ENCODE results near the gene GRID1.
"Not testable (repeated sequence)": the region's sequence is repeated elsewhere in the genome, so short reads cannot be mapped to it uniquely, and the experiment has no call there.

GRID1 gene

DNA sequence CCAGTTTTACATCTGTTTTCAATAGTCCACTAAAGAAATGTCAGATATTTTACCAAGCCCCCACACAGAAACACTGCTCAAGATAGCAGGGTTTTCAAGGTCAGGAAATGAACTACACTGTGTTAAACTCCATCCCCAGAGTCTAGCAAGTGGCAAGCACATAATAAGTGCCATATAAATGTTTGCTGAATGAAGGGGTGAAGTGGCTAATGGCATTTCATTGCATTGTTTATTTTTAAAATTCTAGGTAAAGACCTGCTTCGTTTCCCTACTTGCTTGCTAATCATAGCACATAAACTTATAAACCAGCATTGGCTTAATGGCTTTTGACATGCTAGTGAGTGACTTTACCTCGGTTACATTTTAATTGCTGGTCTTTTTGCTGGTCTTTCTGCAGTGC lies 322.6 kb downstream of the GRID1 start:
- no peak for DNase-seq (ENCODE audit: low read depth, low spot score)

DNA sequence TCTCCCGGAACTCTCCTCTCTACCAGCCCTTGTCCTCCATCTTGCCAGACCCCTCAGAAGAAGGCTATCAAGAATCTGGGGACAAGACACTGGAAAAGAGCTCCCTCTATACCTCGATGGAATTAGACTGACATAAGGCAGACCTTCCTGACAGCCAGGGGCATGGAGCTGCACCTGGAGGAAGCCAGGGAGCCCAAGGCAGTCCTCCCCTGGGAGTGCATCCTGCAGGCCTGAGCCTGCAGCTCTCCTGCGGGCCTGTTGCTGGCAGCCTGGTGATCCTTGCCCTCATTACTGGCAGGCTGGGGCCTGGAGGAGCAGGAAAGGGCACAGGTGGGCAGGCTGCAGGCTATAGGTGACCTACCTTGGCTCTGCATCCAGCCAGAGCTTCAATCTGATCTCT lies 323.4 kb downstream of the GRID1 start:
- DNase-seq (ENCODE audit: low read depth, low spot score): no peak

DNA sequence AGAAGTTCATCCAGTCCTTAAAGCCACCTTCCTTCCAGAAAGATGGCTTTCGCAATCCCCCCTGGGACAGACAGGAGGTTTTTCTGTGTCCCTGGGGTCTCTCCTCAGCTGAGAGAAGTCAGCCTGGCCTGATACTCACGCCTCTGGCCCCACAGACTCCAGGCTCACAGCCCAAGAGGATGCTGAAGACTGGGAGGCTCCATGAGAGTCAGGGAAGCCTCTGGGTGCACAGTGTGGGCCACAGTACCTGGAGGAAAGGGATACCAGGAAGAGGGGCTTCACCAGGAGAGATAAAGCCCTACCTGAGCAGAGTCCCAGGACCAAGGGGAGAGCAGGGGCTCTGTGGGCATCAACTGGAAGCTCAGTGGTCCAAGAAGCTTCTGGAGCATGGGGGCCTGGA lies 324.4 kb downstream of the GRID1 start:
- DNase-seq (ENCODE audit: low read depth, low spot score): no peak

DNA sequence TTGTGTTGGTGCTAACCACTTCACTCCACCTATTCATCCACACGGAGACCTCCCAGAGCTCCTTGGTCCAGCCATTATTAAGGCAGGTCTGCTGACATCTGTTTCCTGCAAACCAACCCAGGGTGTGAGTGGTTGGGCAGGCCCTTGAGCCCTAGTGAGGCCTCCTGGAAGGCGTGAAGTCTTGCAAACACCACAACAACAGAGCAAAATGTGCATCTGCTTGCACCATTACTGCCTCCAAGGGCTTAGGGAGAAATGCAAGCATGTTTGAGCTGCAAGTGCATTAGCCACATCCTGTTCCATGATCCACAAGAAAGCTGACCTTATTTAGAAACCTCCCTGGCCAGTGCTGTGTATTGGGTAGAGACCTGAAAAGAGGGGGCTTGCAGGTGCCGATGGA lies 325.5 kb downstream of the GRID1 start:
- no peak for DNase-seq (ENCODE audit: low read depth, low spot score)

DNA sequence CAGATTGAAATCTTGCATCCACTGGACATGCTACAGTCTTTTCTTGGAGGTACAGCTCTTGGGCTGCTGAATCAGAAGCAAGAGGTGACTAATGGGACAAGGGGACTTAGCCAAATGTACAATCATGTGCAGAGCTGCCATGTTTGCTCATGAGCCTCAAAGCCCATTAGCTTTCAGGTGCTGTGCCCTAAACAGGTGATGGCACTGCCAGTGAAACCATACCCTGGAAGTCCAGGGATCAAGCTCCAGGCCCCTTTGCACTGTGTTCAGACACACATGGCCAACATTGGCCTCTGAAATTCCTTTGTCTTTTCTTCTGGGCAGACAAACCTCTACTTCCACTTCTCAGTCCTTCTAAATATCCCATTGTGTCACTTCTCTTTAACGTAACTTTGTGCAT lies 328.2 kb downstream of the GRID1 start:
- DNase-seq (ENCODE audit: low read depth, low spot score): no peak

DNA sequence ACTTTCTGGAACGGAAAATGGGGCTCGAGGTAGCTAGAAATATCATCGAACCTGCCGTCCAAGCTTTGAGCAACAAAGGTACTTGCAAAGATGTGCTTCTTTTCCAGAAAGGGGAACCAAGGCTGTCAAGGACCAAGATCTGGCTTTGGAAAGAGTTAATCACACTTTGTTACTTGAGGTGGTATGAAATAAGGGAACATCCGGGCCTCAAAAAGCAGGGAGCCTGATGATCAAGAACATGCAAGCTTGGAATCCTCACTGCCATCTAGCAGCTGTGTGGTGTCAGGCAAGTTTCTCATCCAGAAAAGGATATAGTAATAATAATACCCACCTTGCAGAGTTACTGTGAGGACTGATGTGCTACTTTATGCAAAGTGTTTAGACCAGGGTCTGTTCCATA lies 329.5 kb downstream of the GRID1 start:
- no peak for DNase-seq (ENCODE audit: low read depth, low spot score)

DNA sequence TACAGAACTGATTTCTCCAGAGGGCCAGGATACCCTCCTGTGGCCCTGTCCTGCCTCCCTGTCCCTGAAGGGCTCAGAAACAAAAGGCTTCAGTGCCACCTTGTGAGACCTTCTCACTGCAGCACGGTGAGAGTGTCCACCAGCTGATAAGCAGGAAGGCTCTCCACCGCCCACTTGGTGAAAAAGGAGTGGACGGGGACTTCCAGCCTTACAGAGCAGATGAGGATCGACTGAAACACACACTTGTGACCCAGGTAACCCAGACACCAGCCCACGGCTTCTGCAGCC lies 330.1 kb downstream of the GRID1 start:
- no peak for DNase-seq (ENCODE audit: low read depth, low spot score)

DNA sequence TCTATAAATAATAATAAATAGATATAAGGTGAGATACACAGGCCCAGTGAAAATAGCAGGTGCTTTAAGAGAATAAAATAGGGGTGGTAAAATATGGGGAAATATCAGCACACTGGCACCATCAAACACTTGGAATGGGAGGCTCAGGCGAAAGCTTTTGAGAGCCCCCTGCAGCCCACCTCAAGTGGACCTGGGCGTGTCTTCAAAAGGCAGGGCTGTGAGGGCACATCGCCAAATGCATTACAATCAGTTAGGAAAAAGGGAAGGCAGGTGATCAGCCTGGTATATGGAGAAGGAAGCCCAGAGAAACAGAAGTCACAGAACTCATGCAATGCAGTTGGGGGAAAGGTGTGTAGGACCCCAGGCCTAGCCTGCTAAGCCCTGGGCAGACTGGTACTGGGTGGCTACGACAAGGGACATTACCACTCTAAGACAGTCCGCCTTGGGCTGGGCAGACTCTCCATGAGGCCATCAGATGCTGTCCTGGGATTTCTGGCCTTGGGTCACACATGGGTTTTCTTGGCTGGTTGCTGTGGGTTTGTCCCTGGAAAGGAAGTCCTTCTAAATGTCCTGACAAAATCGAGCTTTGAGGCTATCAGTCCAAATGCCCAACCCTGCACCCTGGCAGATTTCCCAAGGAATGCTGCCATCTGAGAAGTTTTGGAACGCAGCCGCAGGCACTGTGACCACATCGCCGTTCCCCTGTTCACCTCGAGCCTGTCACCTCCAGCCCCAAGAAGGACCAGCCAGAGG lies 330.6 kb downstream of the GRID1 start:
- no peak for DNase-seq (ENCODE audit: low read depth, low spot score)

DNA sequence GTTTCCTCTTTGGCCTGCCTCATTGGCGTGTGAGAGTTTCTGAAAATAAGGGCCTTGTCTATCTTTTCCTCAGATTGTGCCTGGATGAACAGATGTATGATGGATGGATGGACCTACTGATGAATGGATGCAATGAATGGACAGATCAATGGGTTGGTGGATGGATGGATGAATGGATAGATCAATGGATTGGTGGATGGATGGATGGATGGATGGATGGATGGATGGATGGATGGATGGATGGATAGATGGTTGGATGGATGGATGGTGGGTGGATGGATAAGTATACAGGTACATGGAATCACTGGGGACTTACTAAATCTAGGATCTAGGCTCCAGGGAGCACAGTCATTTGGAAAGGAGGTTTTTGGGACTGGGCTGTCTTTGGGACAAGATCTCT lies 331.9 kb downstream of the GRID1 start:
- DNase-seq (ENCODE audit: low read depth, low spot score): no peak

DNA sequence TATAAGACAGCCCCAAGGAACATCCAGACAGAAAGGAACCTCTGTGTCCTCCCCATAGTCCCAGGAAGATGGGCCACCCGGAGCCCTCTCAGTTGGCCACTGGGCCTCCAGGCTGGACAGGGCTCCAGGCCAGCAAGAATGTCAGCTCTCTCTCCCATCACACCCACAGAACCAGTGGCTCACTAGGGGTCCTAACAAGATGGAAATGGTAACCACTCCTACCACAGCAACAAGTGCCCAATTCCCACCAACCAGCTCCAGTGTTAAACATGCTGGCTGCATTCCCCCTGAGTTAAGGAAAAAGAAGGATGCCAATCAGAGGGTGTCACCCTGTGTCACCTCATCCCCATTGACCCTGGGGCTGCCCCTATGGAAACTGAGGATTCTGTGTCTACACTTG lies 333.0 kb downstream of the GRID1 start:
- no peak for DNase-seq (ENCODE audit: low read depth, low spot score)

DNA sequence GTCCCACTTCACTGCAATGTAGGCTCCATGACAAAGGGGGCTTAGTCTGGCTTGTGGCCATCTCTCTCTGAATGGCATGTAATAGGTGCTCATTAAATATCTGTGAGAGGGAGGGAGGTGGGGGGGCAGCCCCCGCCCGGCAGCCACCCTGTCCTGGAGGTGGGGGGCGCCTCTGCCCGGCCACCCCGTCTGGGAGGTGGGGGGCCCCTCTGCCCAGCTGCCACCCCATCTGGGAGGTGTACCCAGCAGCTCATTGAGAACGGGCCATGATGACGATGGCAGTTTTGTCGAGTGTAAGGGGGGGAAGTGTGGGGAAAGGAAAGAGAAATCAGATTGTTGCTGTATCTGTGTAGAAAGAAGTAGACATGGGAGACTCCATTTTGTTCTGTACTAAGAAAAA lies 334.5 kb downstream of the GRID1 start:
- not testable (repeated sequence) for DNase-seq (ENCODE audit: low read depth, low spot score)

DNA sequence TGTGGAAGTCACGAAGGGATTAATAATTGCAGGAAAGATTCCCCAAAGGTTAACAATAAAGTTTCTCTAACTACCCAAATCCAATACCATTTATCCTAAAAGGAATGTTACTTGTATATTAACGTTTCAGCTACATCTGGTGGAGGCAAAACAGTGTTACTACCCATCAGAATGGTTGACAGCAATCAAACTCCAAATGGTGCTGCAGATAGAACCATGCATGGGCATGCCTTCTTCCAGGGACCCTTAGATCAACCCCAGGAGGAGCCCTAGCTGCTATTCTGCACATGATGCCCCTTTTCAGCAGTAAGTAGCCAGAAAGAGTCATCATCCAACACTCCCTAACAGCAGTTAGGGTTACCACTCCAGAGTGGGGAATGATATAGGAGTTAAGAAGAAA lies 336.3 kb downstream of the GRID1 start:
- no peak for DNase-seq (ENCODE audit: low read depth, low spot score)

DNA sequence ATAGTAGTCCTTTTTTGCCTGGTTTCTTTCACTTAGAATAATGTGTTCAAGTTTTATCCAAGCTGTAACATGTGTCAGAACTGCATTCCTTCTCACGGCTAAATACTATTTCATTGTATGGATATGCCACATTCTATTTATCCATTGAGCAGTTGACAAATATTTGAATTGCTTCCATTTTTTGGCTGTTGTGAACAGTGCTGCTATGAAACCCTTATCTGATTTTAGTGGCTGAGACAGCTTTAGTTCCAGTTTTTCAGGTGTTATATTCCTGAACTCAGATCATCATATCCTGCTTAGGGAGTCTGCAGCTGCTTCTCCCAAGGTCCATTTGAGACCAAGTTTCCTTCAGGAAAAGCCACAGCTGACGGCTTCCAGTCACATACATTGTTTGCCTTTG lies 339.2 kb downstream of the GRID1 start:
- no peak for DNase-seq (ENCODE audit: low read depth, low spot score)

DNA sequence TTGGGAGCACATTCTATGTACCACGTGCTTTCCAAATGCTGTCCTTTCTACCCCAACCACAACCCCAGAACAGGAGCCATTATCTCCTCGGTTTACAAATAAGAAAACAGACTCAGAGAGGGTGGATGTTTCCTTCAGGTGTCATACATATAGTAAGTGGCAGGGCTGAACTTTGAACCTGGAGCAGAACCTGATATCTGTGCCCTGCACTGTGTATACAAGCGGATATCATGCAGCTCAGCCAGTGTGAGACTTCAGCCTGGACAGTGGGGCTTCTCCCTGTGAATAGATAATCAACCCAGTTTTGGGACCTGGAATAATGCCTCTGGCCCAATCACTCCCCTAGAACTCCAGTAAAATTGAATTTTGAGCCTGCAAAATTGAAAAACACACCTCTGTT lies 341.1 kb downstream of the GRID1 start:
- no peak for DNase-seq (ENCODE audit: low read depth, low spot score)

DNA sequence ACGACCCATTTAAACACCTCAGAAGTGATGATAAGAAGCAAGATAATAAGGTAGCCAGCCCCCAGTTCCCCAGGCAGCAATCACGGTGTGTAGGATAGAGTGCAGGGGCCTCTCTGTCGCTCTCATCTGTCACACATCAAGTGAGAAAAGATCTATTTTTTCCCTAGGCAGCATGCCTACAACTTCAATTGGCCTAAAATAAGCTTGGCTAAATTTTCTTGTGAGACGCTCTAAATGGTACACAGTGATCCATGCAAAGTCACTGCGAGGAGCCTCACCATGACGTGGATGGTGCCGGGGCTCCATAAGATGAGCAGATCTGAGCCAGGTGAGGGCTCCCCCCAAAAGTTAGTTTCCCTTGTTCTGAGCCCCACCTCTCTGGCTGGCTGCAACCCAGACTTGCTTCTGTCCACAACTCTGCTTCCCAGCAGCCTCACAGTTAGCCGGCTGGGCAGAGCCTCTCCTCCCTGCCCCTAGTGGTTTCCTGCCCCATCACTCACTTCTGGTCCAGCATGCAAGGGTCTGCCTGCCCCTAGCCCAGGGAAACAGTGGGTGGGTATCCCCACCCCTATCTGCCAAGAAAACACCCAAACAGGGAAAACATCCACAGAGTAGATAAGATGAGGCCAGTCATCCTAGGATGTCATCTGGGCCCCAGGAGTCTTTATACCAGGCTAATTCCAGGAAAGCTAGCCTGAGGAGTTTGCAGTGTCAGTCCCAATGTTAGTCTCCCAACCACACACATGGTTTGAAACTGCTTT lies 342.1 kb downstream of the GRID1 start:
- DNase-seq (ENCODE audit: low read depth, low spot score): no peak

DNA sequence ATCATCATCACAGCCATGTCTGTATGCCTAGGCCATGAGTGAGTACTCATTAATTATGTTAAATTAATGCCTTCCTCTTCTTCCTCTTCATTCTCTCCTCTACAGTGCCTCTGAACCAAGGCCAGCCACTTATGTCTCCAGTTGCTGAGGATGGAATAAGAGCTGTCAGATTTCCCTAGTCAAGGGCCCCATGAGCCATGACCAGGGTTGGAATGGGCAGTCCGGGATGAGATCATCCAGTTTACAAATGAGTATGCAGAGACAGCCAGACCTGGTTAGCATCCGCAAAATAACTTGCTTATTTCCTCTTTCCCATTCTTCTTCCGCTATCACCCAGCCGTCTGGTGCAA lies 342.7 kb downstream of the GRID1 start:
- DNase-seq (ENCODE audit: low read depth, low spot score): no peak

DNA sequence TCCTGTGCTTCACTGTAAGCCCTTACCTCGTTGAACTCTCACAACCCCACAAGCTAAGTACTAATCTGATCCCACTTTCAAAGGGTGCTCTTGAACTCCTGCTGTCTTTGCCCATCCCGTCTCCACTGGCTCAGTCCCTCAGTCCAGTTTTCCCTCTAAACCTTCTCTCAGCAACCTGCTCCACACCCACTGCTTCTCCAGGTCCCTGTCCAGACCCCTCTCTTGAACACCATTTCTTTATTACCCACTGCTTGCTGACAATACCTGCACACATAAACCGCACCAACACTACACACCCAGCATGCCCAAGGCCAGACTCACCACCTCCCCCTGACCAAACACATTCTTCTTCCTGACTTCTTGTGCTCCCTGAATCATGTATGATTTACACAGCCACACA lies 343.3 kb downstream of the GRID1 start:
- DNase-seq (ENCODE audit: low read depth, low spot score): no peak

DNA sequence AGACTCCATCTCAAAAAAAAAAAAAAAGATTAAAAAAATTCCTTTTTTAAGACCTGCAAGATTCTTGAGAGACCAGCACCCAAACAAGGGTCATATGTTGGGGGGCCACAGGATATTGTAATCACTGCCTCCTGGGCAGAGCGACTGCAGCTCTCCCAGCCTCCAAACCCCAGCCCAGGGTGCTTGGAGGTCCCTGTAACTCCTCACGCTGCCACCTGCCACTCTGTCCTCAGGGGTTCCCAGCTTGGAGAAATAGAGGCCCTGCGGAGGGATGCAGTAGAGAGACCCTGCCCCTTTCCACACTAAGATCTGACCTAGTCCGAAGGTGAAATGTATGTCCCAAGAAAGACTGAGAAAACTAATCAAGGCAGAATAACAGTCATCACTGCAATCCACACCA lies 343.7 kb downstream of the GRID1 start:
- DNase-seq (ENCODE audit: low read depth, low spot score): no peak

DNA sequence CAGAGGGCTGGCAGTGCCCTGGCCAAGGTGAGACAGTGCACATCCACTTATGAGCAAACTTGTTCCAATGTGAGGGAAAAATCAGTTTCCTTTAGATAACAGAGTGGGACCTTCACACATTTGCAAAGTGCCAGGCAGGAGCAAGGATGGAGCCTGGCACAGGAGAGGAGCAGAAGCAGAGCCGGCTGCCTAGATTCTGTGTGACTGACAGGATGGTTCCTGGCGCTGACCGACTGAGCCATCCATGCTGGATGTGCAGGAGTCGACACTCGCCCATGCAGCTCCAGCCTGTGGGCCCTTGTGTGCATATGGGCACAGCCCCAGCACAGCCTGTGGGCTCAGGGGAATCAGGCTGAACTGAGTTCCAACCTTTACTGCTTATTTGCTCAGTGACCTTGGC lies 346.5 kb downstream of the GRID1 start:
- no peak for DNase-seq (ENCODE audit: low read depth, low spot score)

DNA sequence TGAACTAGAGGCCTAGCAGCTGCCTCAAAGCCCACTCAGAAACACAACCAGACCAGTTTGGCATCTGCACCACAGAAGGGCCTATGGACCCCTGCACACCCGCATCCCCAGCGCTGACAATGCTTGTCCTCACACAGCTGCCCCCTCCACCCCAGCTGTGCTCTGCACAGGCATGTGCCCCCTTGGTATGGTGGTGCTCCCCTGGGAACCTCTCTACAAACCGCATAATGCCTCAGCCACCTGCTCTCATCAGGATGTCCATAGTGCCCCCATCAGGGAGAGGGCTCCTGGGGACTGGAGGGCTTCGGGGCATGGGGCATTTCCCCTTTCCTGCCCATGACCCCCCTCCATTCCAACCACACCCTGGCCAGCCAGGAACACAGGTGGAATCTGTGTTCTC lies 347.5 kb downstream of the GRID1 start:
- no peak for DNase-seq (ENCODE audit: low read depth, low spot score)

DNA sequence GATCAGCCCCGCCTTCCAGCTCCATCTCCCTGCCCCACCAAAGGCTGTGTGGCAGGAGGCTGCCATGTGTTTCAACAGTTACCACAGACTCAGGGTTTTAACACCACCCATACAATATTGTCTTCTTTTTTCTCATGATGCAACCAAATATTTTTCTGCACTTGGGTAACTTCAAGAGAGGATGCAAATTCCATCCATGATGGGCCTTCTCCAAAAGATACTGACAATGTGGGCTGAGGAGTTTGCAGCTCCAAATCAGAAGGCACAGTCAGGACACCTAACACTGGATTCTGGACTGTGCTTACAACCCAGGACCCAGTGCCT lies 347.9 kb downstream of the GRID1 start:
- no peak for DNase-seq (ENCODE audit: low read depth, low spot score)

DNA sequence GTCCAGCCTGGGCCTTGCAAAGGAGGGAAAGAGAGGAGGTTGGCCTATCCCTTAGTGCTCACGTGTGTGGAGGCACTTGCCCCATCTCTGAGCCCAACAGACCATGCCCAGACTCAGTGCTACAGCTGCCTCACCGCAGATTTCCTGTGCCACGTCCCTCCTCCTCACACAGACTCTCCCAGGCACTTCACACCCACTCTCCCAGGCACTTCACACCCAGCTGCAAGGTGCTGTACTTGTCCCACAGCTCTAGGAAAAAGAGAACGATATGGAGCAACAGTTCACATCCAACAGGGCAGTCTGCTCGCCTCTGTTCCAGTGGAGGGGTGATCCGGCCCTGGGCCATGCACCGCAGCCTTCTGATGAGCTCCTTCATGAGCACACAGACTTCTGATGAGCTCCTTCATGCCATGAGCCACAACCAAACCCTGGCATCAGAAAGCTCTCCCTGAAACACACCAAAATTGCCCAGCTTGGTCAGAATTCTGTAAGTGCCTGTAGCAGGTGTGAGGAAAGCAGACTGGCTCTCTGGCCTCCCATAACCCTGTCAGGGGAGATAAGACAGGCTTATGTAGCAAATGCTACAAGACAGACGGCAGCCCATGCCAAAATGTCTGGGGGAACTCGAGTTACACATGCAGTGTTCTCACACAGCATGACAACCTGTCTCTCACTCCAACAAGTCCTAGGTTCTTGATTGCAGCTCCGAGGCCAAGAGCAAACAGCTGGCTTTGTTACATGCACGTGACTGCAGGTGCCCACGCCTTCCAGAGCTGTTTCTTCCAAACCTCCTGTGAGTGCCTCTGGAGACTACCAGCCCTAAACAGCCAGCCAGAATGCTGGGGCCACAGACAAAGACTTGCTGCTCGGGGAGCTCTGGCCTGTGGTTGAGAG lies 348.5 kb downstream of the GRID1 start:
- DNase-seq (ENCODE audit: low read depth, low spot score): no peak

DNA sequence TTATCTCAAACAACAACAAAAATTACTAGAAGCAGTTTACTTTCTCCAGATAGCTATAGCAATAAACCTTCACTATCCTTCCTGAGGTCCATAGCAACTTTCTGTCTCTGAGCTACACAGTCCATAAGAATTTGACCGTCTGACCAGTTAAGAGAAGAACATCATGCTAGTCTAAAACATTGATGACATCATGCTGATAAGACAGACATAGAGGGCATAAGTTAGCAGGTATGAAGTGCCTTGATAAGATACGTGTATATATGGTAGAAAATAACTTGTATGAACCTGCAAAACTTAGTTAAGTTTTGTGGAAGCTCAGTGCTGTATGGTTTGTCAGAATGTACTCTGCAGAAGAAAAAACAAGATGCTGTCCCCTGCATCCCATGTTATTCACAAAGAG lies 353.0 kb downstream of the GRID1 start:
- no peak for DNase-seq (ENCODE audit: low read depth, low spot score)

Data from astrocyte of the hippocampus (primary cell).